Liver (tissue), 9 donors: Measurements from ENCODE around the gene LZIC. TPM values are rescaled to one million over a fixed set of nuclear protein-coding genes. Genes with fewer than 3 reads are reported as not detected.

ENCODE experiments used
- DNase-seq: peaks from one replicate; pipeline ENCODE4 v3.0.0-alpha.2; 2017; ENCODE audit warnings: low spot score
- H3K27ac ChIP-seq, 2 donors: one replicate each; pipeline ENCODE4 v1.7.0; 2013; ENCODE audit warnings: inconsistent platforms in 2 of 2, low read length in 2 of 2, control low read depth in 1 of 2, low read depth in 1 of 2, mild to moderate bottlenecking in 1 of 2
- H3K27me3 ChIP-seq, 4 donors: one replicate each; pipeline versions ENCODE4 v1.6.1 to v1.7.0; 2013; ENCODE audit warnings: low read length in 3 of 4, inconsistent platforms in 1 of 4, mild to moderate bottlenecking in 1 of 4, moderate library complexity in 1 of 4; ENCODE audit not compliant: control insufficient read depth in 4 of 4, insufficient read depth in 4 of 4
- H3K36me3 ChIP-seq, 4 donors: one replicate each; pipeline versions ENCODE4 v1.6.1 to v1.7.0; 2013; ENCODE audit warnings: low read length in 3 of 4, mild to moderate bottlenecking in 3 of 4, low read depth in 1 of 4, moderate library complexity in 1 of 4; ENCODE audit not compliant: control insufficient read depth in 4 of 4, insufficient read depth in 3 of 4
- H3K4me1 ChIP-seq, 4 donors: one replicate each; pipeline versions ENCODE4 v1.6.1 to v1.7.0; 2013; ENCODE audit warnings: low read length in 3 of 4, mild to moderate bottlenecking in 3 of 4, moderate library complexity in 1 of 4; ENCODE audit not compliant: control insufficient read depth in 4 of 4, insufficient read depth in 4 of 4
- H3K4me3 ChIP-seq, 3 donors: one replicate each; pipeline versions ENCODE4 v1.6.1 to v1.7.0; 2013; ENCODE audit warnings: low read length in 3 of 3, control low read depth in 1 of 3, low read depth in 1 of 3, mild to moderate bottlenecking in 1 of 3
- H3K9ac ChIP-seq, 2 donors: one replicate each; pipeline ENCODE4 v1.7.0; 2013; ENCODE audit warnings: low read length in 2 of 2, mild to moderate bottlenecking in 2 of 2, moderate library complexity in 2 of 2, control low read depth in 1 of 2, low read depth in 1 of 2
- H3K9me3 ChIP-seq, 4 donors: one replicate each; pipeline versions ENCODE4 v1.6.1 to v1.7.0; 2013; ENCODE audit warnings: low read length in 3 of 4; ENCODE audit not compliant: control insufficient read depth in 4 of 4
- ATF3 ChIP-seq: IDR thresholded peaks from 2 replicates; pipeline ENCODE4 v1.6.1; 2016; ENCODE audit warnings: antibody characterized with exemption
- CTCF ChIP-seq: fragments of 150-350 bp; IDR thresholded peaks from 2 replicates; pipeline ENCODE4 v1.5.1; 2017; ENCODE audit warnings: improper control_type of control experiment, low read depth, low read length; ENCODE audit not compliant: missing input control
- EGR1 ChIP-seq, 2 donors: IDR thresholded peaks; 2 replicates each; pipeline ENCODE4 v1.6.1; 2016 to 2018; ENCODE audit warnings: antibody characterized with exemption in 2 of 2, low read depth in 2 of 2
- GABPA ChIP-seq, 2 donors: IDR thresholded peaks in 1 of 2; conservative IDR thresholded peaks in 1 of 2; 2 replicates each; pipeline ENCODE4 v1.6.1; 2016; ENCODE audit warnings: antibody characterized with exemption in 2 of 2, mild to moderate bottlenecking in 1 of 2, moderate library complexity in 1 of 2
- HNF4G ChIP-seq: IDR thresholded peaks from 2 replicates; pipeline ENCODE4 v1.6.1; 2016; ENCODE audit warnings: antibody characterized with exemption
- JUND ChIP-seq, 2 donors: IDR thresholded peaks; 2 replicates each; pipeline ENCODE4 v1.6.1; 2016; ENCODE audit warnings: antibody characterized with exemption in 2 of 2
- MAX ChIP-seq: IDR thresholded peaks from 2 replicates; pipeline ENCODE4 v1.6.1; 2016; ENCODE audit warnings: antibody characterized with exemption
- NR2F2 ChIP-seq: IDR thresholded peaks from 2 replicates; pipeline ENCODE4 v1.6.1; 2016; ENCODE audit warnings: antibody characterized with exemption
- RAD21 ChIP-seq, 2 donors: IDR thresholded peaks; 2 replicates each; pipeline ENCODE4 v1.6.1; 2016; ENCODE audit warnings: antibody characterized with exemption in 2 of 2, mild to moderate bottlenecking in 2 of 2
- RXRA ChIP-seq, 2 donors: IDR thresholded peaks; 2 replicates each; pipeline ENCODE4 v1.6.1; 2017 to 2018; ENCODE audit warnings: antibody characterized with exemption in 2 of 2, mild to moderate bottlenecking in 1 of 2
- SP1 ChIP-seq: IDR thresholded peaks from 2 replicates; pipeline ENCODE4 v1.6.1; 2018; ENCODE audit warnings: antibody characterized with exemption, mild to moderate bottlenecking
- YY1 ChIP-seq: IDR thresholded peaks from 2 replicates; pipeline ENCODE4 v1.6.1; 2016; ENCODE audit warnings: antibody characterized with exemption, mild to moderate bottlenecking
- ZBTB33 ChIP-seq: IDR thresholded peaks from 2 replicates; pipeline ENCODE4 v1.6.1; 2016; ENCODE audit warnings: antibody characterized with exemption
- WGBS: extraction: QIAGEN DNeasy Blood & Tissue Kit; methylation state at CpG from one replicate; pipeline ENCODE4 v1.1.7; 2013; 5-methylcytosine and 5-hydroxymethylcytosine counted together
- polyA plus RNA-seq, 2 donors: library from polyadenylated mRNA; stranded (reverse) in 1 of 2; unstranded in 1 of 2; fragments of 200-250 nt in 1 of 2; fragments of >200 nt in 1 of 2; fragmentation: Nextera tagmentation in 1 of 2; extraction: Ambion mirVana in 1 of 2; gene quantifications; one replicate each; pipeline versions ENCODE4 v1.2.1 to v1.2.3, GENCODE V29; 2013 to 2015
- total RNA-seq, 2 donors: library from RNA; depleted of rRNA; stranded (reverse); fragments of >200 nt; gene quantifications; one replicate each; pipeline ENCODE4 v1.2.3, GENCODE V29; 2014
- donor health status: healthy.
- donor health status: healthy.
- donor health status: healthy.
- donor health status: healthy.
- donor health status: healthy.

Gene LZIC
- total and polyA plus RNA-seq, 4 donors: 10.8 to 22.6 (median 13.8) TPM

- no peak for TF ChIP-seq SP1
- no peak for TF ChIP-seq JUND (IDR thresholded peaks at IDR 0.05)
- no peak for TF ChIP-seq MAX
- TF ChIP-seq ZBTB33: no peak
- no peak for TF ChIP-seq RXRA (IDR thresholded peaks at IDR 0.05)
- TF ChIP-seq RAD21 (IDR thresholded peaks at IDR 0.05): no peak
- TF ChIP-seq HNF4G: no peak
- no peak for TF ChIP-seq NR2F2
- peak overlapping the region; percentile 38 to 97 (median 65) for H3K4me3 ChIP-seq
- DNase-seq: peak; percentile 38
- peaks cover 3 to 29% (median 16%) of the 10 kb centered on the region in 4 donors for H3K4me1 ChIP-seq
- no peaks in the 10 kb centered on the region for H3K36me3 ChIP-seq
- peak overlapping the region in 1 of 2 donors; percentile 40 for H3K27ac ChIP-seq
- no peaks in the 10 kb centered on the region for H3K9me3 ChIP-seq
- 2% methylated on average over 47 of the region's 47 CpGs for WGBS
- H3K27me3 ChIP-seq: no peaks in the 10 kb centered on the region
- H3K9ac ChIP-seq: peak overlapping the region; percentile 9 to 76
These were observed 33.8 kb downstream of the LZIC start for GRCh38 chr1:9909234-9910046.

- Histone ChIP-seq H3K9ac (no peak overlapping the region), H3K36me3 (no peaks in the 10 kb centered on the region), H3K27ac (no peak overlapping the region), H3K27me3 (no peaks in the 10 kb centered on the region), H3K4me1 (peaks cover 3 to 26% (median 13%) of the 10 kb centered on the region in 4 donors), H3K9me3 (no peaks in the 10 kb centered on the region), H3K4me3 (peak overlapping the region in 1 of 3 donors; percentile 65)
- WGBS: 81% methylated on average over 4 of the region's 4 CpGs
- TF ChIP-seq EGR1 (IDR thresholded peaks at IDR 0.05; ENCODE audit: low read depth in 2 of 2) (no peak), RAD21 (IDR thresholded peaks at IDR 0.05) (no peak), NR2F2 (no peak), CTCF (no peak), GABPA (IDR thresholded peaks at IDR 0.05 in 1 of 2, conservative IDR thresholded peaks at IDR 0.05 in 1 of 2) (no peak), ATF3 (no peak), JUND (IDR thresholded peaks at IDR 0.05) (no peak), ZBTB33 (no peak), HNF4G (no peak), SP1 (no peak), RXRA (IDR thresholded peaks at IDR 0.05) (no peak), MAX (no peak), YY1 (no peak)
- no peak for DNase-seq
These were observed 34.3 kb downstream of the LZIC start for GRCh38 chr1:9908871-9909233.
